Measurements from ENCODE around the gene NNT. TPM values are rescaled to one million over a fixed set of nuclear protein-coding genes. Genes with fewer than 3 reads are reported as not detected.
"Not testable (repeated sequence)": the region's sequence is repeated elsewhere in the genome, so short reads cannot be mapped to it uniquely, and the experiment has no call there.

NNT gene
- total RNA-seq, 1 donor from 2014 or later = 81.5 TPM

DNA sequence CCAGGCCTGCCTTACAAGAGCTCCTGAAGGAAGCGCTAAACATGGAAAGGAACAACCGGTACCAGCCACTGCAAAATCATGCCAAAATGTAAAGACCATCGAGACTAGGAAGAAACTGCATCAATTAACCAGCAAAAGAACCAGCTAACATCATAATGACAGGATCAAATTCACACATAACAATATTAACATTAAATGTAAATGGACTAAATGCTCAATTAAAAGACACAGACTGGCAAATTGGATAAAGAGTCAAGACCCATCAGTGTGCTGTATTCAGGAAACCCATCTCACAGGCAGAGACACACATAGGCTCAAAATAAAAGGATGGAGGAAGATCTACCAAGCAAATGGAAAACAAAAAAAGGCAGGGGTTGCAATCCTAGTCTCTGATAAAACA is 116.8 kb downstream of the NNT start:
- DNase-seq = not testable (repeated sequence)

DNA sequence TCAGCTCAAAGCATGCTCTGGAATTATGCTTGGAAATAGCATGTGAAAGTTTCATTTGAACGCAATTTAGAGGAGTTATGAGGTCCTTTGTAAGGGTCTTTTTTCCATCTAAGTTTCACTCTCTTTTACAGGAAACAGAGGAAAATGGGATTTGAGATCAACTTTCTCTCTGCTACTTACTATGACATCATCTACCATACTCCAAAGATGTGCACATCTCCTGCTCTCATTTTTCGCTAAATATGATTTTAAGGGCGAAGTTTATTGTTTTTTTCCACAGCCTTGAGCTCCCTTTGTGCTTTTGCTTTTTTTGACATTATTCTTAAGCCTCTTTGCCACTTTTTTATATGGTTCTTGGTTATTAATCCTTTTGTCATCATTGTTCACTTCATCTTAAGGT is 125.6 kb downstream of the NNT start:
- DNase-seq = no peak

DNA sequence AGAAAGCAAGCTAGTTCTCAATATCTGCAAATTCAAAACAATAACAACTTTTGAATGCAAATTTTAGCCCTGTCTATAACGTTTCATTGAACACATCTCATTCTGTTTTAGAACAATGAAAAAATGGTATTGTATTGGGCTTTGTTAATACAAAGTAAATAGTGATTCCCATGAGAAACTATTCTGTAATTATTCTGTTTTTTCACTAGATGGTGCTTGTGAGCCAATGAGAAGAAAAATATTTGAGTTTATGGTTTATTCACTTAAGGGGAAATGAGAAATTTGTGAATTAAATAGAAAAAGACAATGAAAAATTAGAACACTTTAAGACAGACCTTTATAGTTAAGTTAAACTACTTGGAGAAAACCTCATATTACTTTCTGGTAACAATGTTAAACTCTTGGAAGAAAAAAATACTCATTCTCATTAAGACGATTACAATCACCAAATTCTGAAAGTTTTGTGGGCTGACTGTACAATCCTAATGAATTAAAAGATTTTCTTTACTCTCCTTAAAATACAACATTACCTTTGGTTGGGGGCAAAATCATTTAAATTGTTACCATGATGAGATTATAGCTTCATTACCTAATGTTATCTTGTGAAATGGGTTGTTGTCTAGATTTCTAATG is 127.0 kb downstream of the NNT start:
- DNase-seq = no peak

DNA sequence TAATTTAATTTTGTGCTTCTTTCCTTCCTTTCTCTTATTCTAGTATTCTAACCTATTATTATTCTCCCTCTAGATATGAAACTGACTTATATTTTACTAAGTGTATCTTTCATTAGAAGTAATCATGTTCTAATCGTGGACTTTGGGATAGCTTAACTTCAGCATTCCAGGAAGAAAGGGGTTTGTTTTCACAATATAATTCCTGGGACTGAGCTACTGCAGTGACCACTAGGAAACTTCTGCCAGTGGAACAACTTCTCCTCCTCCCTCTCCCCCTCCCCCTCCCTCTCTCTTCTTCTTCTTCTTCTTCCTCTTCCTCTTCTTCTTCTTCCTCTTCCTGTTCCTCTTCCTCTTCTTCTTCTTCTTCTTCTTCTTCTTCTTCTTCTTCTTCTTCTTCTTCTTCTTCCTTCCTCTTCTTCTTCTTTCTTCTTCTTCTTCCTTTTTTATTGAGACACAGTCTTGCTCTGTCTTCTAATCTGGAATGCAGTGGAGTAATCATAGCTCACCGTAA is 127.9 kb downstream of the NNT start:
- no peak for DNase-seq

DNA sequence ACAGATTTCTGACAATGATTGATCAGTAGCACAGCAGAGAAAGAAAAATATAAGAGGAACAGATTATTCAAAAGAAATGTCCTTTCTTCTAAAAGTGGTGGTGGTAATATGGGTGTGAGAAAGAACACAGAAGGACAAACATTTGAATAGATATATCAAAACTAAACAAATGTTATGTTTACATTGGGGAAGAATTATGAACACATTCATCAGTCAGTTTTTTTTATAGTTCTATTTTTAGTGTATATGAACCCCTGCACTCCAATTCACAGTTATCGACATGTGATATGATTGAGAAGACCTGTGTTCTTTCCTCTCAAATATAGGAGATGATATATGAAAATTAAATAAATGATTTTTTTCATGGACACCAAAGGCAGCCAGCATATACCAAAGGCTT is 128.6 kb downstream of the NNT start:
- no peak for DNase-seq

DNA sequence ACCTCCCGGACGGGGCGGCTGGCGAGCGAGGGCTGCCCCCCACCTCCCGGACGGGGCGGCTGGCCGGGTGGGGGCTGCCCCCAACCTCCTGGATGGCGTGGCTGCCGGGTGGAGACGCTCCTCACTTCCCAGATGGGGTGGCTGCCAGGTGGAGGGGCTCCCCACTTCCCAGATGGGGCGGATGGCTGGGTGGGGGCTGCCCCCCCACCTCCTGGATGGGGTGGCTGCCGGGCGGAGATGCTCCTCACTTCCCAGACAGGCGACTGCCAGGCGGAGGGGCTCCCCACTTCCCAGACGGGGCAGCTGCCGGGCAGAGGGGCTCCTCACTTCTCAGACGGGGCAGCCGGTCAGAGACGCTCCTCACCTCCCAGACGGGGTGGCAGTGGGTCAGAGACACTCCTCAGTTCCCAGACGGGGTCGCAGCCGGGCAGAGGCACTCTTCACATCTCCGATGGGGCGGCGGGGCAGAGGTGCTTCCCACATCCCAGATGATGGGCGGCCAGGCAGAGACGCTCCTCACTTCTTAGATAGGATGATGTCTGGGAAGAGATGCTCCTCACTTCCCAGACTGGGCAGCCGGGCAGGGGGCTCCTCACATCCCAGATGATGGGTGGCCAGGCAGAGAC is 143.1 kb downstream of the NNT start:
- not testable (repeated sequence) for DNase-seq

DNA sequence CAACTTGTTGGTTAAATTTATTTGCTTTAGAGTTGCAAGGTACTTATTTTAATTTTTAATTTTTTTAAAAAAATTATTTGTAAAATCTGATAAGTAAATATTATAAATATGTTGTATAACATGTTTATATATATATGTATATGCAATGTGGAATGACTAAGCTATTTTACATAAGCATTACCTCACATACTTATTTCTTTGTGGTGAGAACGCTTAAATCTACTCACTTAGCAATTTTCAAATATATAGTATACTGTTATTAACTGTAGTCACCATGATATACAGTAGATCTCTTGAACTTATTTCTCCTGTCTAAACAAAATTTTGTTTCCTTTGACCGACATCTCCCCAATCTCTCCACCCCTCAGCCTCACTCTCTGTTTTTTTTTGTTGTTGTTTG is 147.8 kb downstream of the NNT start:
- no peak for DNase-seq

DNA sequence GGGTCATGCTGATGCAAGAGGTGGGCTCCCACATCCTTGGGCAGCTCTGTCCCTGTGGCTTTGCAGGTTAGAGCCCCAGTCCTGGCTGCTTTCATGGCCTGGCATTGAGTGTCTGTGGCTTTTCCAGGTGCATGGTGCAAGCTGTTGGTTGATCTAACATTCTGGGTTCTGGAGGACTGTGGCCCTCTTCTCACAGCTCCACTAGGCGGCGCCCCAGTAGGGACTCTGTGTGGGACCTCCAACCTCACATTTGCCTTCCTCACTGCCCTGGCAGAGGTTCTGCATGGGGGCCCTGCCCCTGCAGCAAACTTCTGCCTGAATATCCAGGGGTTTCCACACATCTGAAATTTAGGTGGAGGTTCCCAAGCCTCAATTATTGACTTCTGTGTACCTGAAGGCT is 150.1 kb downstream of the NNT start:
- no peak for DNase-seq

Other genes with a start within 250 kb of the NNT start
- 4.3 TPM for gene CCL28, start 190.8 kb upstream of the NNT start, total RNA-seq
- gene TMEM267, start 119.3 kb upstream of the NNT start, total RNA-seq = 13.5 TPM
- gene C5orf34, start 88.0 kb upstream of the NNT start, total RNA-seq = 5.1 TPM
- 58.5 TPM for gene PAIP1, start 46.1 kb upstream of the NNT start, total RNA-seq